Measurements from ENCODE around the gene FHOD3. TPM values are rescaled to one million over a fixed set of nuclear protein-coding genes. Genes with fewer than 3 reads are reported as not detected.

Gene FHOD3
- total RNA-seq, 1 donor from 2014 or later, result 346 TPM

DNA sequence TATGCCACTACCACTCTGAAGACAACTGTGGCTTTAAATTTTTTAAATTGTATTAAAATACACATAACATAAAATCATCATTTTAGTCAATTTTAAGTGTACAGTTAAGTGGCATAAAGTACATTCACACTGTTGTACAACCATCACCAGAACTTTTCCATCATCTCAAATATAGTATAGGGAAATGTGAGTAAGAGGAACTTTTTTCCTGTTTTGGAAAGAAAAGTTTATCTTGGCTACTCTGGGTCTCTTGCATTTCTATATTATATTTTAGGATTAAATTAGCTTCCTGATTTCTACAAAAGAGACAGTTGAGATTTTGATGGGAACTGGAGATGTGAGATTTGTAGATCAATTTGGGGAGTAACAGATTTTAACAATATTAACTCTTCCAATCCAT lies 528.0 kb downstream of the FHOD3 start:
- Histone ChIP-seq H3K9me3 (replicated peaks) (no peaks in the 10 kb centered on the region), H3K27me3 (ENCODE audit: low read depth) (no peaks in the 10 kb centered on the region), H3K27ac (replicated peaks) (no peak overlapping the region), H3K36me3 (peaks cover 8% of the 10 kb centered on the region), H3K4me1 (peaks cover 29% of the 10 kb centered on the region), H3K4me3 (no peak overlapping the region)
- intact Hi-C loops (cut with micrococcal nuclease), result no loop called here
- TF ChIP-seq CTCF (IDR thresholded peaks at IDR 0.05; ENCODE audit: borderline replicate concordance), result no peak
- DNase-seq, result no peak

- no peak overlapping the region for H3K4me3 ChIP-seq
- H3K27ac ChIP-seq (replicated peaks), result no peak overlapping the region
- peaks cover 30% of the 10 kb centered on the region for H3K4me1 ChIP-seq
- TF ChIP-seq CTCF (IDR thresholded peaks at IDR 0.05; ENCODE audit: borderline replicate concordance), result no peak
- H3K9me3 ChIP-seq (replicated peaks), result no peaks in the 10 kb centered on the region
- intact Hi-C loops (cut with micrococcal nuclease), result no loop called here
- H3K27me3 ChIP-seq (ENCODE audit: low read depth), result no peaks in the 10 kb centered on the region
- DNase-seq, result no peak
- H3K36me3 ChIP-seq, result peaks cover 8% of the 10 kb centered on the region
These were observed 529.0 kb downstream of the FHOD3 start for GRCh38 chr18:36826556-36826955.

GRCh38 chr18:36828157-36828629 lies 530.7 kb downstream of the FHOD3 start:
- no peak for DNase-seq
- TF ChIP-seq CTCF (IDR thresholded peaks at IDR 0.05; ENCODE audit: borderline replicate concordance), result no peak
- intact Hi-C loops (cut with micrococcal nuclease), result no loop called here

DNA sequence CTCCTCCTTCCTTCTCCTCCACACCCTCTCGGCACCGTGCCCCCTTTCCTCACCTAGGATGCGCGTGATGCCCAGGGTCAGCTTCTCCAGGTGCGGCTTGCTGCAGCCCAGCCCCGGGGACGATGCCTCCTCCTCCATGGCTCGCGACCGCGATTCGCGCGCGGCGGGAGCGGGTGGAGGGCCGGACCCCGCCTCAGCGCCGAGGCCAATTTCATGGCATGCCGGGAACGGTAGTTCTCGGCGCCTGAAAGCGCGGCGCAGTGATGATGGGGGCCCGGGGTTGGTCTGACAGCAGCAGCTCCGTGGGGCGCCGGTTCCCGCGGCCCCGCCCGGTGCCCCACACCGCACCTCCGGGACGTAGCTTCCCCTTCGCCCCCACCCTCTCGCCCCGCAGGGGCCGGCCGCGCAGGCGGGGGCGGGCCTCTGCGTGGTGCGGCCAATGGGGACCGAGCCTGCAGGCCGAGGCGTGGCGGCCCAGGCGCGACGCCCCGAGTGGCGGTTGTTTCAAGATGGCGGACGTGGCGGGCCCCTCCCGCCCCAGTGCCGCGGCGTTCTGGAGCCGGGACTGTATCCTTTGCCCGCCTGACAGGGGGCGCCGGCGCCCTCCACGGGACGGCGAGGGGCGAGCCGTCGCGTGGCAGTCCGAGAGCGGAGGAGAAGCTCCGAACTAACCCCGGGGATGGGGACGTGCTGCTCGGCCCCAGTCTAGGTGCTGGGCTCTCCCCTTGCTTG lies 531.3 kb downstream of the FHOD3 start, which contains the start of the genes KIAA1328 and TPGS2:
Gene KIAA1328 (plus strand): TSS at position 498 of the 732 bp plus-strand sequence. CDS start 12 bp downstream, at position 510.
Gene TPGS2 (minus strand): TSS at position 373 of the 732 bp plus-strand sequence. CDS start 235 bp downstream, at position 138.
- peak; percentile 55 for TF ChIP-seq CTCF (IDR thresholded peaks at IDR 0.05; ENCODE audit: borderline replicate concordance)
- Histone ChIP-seq H3K36me3 (no peaks in the 10 kb centered on the region), H3K27me3 (ENCODE audit: low read depth) (no peaks in the 10 kb centered on the region), H3K4me3 (peak within 1 kb of the TSS; percentile 86), H3K27ac (replicated peaks) (peak within 1 kb of the TSS; percentile 77), H3K9me3 (replicated peaks) (no peaks in the 10 kb centered on the region), H3K4me1 (peaks cover 30% of the 10 kb centered on the region)
- peak; percentile 86 for DNase-seq
- intact Hi-C loops (cut with micrococcal nuclease), result no loop called here

More at GRCh38 chr18:36828157-36828629, 530.7 kb downstream of the FHOD3 start:
- H3K27me3 ChIP-seq (ENCODE audit: low read depth), result no peaks in the 10 kb centered on the region
- H3K4me1 ChIP-seq, result peaks cover 30% of the 10 kb centered on the region
- H3K9me3 ChIP-seq (replicated peaks), result no peaks in the 10 kb centered on the region
- H3K36me3 ChIP-seq, result peaks cover under 1% of the 10 kb centered on the region
- H3K27ac ChIP-seq (replicated peaks), result peak overlapping the region; percentile 77
- peak overlapping the region; percentile 86 for H3K4me3 ChIP-seq

Other genes starting within 250 kb of the FHOD3 start
- 53.4 TPM for gene RPRD1A, start 230.2 kb upstream of the FHOD3 start, total RNA-seq
- 11.9 TPM for gene SLC39A6, start 168.4 kb upstream of the FHOD3 start, total RNA-seq
- 49.7 TPM for gene ELP2, start 167.8 kb upstream of the FHOD3 start, total RNA-seq
- 0.33 TPM for gene MOCOS, start 110.2 kb upstream of the FHOD3 start, total RNA-seq

Data from left ventricle myocardium inferior (tissue), 1 donor.